Stimulated activated CD8-positive, alpha-beta memory T cell treated with anti-CD3 and anti-CD28 coated beads, Interleukin-15, amount 100 ng/mL, for 24 hours (primary cell): ENCODE results near the gene YPEL1.
"Not testable (repeated sequence)": the region's sequence is repeated elsewhere in the genome, so short reads cannot be mapped to it uniquely, and the experiment has no call there.

Experiments
- DNase-seq: peaks from one replicate; pipeline ENCODE4 v3.0.0-alpha.2; 2020; ENCODE audit warnings: low read depth

The YPEL1 gene

GRCh38 chr22:21682385-21683175 is 53.0 kb downstream of the YPEL1 start:
- DNase-seq, result no peak

- DNase-seq, result no peak
Observed at GRCh38 chr22:21681566-21682370, 53.8 kb downstream of the YPEL1 start.

GRCh38 chr22:21680830-21681565 is 54.6 kb downstream of the YPEL1 start:
- no peak for DNase-seq

DNA sequence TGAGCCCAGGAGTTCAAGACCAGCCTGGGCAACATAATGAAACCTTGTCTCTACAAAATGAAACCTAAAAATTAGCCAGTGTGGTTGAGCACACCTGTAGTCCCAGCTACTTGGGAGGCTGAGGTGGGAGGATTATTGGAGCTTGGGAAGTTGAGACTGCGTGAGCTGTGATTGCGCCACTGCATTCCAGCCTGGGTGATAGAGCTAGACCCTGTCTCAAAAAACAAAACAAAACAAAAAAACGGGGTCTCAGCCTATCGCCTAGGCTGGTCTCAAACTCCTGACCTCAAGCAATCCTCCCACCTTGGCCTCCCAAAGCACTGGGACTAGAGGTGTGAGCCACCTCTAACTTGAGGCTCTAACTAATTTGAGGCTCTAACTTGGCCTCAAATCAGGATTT is 56.2 kb downstream of the YPEL1 start:
- no peak for DNase-seq

DNA sequence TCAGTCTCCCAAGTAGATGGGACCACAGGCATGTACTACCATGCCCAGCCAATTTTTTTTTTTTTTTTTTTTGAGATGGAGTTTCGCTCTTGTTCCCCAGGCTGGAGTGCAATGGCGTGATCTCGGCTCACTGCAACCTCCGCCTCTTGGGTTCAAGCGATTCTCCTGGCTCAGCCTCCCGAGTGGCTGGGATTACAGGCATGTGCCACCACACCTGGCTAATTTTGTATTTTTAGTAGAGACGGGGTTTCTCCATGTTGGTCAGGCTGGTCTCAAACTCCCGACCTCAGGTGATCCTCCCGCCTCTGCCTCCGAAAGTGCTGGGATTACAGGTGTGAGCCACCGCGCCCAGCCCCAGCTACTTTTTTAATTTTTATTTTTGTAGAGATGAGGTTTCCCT is 56.8 kb downstream of the YPEL1 start:
- not testable (repeated sequence) for DNase-seq

GRCh38 chr22:21677606-21678443 is 57.8 kb downstream of the YPEL1 start:
- DNase-seq, result no peak

- no peak for DNase-seq
Observed at GRCh38 chr22:21674638-21675245, 60.9 kb downstream of the YPEL1 start.

- no peak for DNase-seq
Observed at GRCh38 chr22:21673534-21674321, 61.9 kb downstream of the YPEL1 start.

GRCh38 chr22:21672107-21672629 is 63.4 kb downstream of the YPEL1 start:
- DNase-seq, result no peak

DNA sequence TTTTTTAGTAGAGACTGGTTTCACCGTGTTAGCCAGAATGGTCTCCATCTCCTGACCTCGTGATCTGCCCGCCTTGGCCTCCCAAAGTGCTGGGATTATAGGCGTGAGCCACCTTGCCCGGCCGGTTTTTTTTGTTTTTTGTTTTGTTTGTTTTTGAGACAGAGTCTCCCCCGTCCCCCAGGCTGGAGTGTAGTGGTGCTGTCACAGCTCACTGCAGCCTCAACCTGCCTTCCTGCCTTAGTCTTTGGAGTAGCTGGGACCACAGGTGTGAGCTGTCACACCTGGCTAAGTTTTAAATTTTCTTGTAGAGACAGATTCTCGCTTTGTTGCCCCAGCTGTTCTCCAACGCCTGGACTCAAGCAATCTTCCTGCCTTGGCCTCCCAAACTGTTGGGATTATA is 66.6 kb downstream of the YPEL1 start:
- DNase-seq, result no peak

- DNase-seq, result no peak
Observed at GRCh38 chr22:21666786-21667185, 68.8 kb downstream of the YPEL1 start.

DNA sequence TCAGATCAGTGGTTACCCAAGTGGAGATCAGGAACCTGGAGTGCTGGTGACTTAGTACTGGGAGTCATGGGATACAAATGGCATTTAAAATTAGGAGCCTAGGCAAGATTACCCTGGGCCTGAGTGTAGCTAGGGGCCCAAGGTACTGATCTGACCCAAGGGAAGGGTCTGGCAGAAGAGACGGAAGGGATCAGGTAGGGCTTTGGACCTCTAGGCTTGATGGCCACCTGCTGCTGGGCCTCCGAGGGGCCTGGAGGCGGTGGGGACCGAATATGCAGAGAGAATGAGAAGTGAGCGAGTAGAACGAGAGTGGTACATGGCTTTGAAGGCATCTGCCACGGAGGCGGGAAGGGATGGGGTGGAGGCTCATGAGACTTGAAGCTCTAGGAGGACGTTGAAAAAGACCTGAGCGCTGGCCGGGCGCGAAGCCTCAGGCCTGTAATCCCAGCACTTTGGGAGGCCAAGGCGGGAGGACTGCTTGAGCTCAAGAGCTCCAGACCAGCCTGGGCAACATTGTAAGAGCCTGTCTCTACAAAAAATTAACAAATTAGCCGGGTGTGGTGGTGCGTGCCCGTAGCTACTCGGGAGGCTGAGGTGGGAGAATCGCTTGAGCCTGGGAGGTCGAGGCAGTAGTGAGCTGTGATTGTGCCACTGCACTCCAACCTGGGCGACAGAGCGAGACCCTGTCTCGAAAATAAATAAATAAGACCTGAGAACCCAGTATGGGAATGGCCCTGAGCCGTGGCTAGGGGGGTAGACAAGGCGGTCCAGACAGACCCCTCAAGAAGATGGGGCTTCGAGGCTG is 70.3 kb downstream of the YPEL1 start:
- DNase-seq, result no peak

DNA sequence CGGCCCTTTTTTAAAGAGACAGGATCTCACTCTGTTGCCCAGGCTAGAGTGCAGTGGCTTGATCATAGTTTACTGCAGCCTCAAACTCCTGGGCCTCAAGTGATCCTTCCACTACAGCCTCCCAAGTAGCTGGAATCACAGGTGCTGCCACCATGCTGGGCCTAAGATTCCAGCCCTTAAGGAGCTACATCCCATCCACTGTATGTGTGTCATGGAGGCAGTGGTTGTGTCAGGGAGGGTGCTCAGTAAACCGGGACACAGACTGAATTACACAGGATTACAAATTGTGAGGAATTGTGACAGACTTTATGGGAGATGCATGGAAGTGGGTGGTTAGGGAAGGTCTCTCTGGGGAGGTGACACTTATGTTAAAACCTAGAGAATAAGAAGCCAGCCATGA is 71.9 kb downstream of the YPEL1 start:
- no peak for DNase-seq

DNA sequence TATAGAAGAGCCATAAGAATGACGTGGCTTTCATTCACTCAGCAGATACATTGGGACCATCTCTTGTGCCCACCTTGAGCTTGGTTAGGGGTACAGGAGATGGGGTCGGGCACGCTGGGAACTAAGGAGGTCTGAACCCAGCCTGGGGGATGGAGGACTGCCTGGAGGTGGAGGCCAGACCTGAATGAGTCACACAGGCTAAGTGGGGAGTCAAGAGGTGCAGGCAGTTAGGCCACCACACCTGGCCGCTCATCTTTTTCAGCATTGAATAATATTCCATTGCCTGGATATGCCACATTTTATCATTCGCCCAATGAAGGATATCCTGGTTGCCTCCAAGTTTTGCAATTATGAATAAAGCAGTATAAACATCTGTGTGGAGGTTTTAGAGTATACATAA is 73.6 kb downstream of the YPEL1 start:
- no peak for DNase-seq

DNA sequence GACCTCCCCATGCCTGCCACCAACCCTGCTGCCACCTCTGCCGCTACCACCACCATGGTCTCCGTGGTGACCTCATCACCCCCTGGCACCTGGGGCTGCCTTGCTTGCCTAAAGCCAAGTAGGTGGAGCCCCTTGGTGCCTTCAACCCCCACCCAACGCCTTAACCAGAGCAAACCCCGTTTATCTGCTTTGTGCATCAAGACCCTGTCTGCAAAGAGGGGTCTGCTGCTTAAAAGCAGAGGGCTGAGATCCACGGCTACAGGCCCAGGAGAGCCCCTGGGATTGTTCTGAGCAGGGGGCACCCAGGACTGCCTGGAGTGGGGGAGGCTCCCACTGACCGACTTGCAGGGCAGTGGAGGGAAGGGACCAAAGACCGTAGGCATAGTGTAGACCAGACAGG is 74.7 kb downstream of the YPEL1 start:
- DNase-seq, result no peak

DNA sequence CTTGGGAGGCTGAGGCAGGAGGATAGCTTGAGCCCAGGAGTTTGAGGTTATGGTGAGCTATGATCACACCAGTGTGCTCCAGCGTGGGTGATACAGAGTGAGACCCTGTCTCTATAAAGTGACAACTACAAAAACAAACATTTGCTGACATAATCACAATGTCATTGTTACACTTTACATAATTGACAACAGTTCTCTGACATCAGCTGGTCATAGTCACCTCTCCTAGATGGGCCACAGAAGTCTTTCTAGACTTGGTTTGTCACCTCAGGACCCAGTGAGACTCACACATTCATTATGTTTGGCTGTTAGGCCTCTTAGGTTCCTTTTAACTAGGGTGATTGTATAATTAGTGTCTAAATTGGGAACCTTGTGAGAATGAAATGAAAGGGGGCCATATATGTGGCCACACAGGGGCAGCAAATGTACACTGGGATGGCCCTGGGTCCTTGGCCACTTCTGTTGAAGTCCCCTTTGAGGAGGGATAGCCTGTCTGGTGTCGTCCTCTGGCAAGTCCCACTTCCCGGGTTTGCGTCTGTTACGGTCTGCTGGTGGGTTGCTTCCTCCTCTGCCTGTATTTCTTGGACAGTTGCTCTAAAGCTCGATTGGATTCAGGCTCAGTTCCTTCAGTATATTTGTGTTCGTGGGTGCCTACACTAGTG is 75.6 kb downstream of the YPEL1 start:
- DNase-seq, result no peak

GRCh38 chr22:21657360-21658032 is 78.1 kb downstream of the YPEL1 start:
- DNase-seq, result peak; percentile 66

DNA sequence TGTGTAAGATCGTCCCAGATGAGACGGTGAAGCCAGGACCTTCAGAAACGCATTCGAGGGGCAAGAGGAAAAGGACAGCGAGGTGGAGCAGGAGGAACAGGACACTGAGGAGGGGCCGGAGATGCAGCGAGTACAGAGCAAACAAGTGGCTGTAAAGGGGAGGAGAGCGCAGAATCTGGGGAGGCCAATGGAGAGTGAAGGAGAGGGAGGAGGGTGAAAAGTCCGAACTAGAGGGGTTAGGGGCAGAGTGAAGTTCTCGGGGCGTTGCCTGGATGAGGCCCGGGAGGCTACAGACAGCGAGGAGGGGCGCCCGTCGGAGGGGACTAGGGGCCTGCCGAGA is 78.6 kb downstream of the YPEL1 start:
- DNase-seq, result no peak
